Measurements from ENCODE around the gene CFAP61.

CFAP61 gene

DNA sequence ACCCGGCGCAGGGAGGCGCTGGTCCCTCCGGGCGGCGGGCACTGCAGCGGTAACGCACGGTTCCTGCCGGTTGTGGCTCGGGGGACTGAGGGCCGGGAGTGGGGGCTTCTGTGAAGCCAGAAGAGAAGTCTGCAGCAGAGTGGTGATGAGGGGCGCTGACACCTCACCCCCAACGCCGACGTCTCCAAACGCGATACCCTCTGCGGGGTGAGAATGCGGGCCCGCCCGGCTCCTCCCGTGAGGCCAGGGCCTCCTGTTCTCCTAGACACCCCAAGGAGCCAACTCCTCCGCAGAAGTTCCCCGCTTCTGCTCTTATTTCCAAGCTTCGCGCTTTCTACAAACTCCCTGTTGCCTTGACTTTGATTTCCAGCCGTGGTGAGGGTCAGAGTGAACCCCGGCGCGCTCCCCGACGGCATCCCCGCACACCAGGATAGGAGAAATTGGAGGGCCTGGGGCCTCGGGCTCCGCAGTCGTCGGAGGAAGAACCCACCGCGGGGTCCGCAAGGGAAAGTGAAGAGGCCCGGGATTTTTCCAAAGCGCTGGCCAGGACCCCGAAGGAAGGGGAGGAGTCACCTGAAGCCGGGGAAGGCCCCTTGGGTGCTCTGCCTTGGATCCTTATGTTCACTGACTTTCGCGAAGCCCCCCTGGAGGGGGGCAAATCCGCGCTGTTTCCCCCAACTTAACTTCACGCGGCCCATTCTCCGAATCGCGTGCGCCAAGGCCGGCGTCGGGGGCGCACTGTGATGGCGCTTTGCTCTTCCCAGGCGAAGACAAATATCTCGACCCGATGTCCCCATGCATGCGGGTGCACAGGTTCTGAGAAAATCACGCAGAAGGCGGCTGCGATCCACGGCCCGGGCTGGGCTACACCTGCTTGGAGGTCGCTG lies 312.5 kb downstream of the CFAP61 start:
- no peak for DNase-seq (ENCODE audit: low read depth in 2 of 2)

DNA sequence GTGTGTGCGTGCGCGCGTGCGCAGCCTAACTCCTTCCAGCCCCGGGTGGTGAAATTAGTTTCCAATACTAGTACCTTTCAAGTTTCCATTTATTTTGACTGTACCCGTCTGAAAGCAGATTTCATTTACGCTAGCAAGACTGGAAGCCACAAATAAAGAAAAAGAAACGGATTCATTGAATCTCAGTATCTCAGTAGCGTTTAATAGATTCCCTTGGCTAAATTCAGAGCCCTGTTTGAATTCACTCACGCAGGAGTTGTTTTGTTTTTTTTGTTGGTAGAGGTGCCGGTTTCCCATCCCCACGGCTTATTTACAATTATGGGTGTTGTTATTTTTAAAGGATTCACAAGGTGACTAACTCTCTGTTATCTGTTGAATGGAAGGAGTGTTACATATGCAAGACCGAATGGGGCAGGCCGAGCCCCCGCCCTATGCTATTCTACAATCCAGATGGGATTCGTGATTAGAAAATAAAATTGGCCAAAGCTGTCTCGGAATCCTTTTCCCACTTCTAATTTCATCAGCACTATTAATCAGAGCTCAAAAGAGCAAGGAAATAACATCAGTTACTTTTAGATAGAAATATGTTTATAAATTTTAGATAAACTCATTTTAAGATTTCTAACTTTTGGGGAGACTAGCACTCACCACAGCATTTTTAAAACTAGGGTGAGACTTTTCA lies 313.3 kb downstream of the CFAP61 start:
- no peak for DNase-seq (ENCODE audit: low read depth in 2 of 2)

GRCh38 chr20:20366551-20366875 lies 314.2 kb downstream of the CFAP61 start:
- no peak for DNase-seq (ENCODE audit: low read depth in 2 of 2)

GRCh38 chr20:20366876-20367574 lies 314.7 kb downstream of the CFAP61 start:
- DNase-seq (ENCODE audit: low read depth in 2 of 2), result no peak

DNA sequence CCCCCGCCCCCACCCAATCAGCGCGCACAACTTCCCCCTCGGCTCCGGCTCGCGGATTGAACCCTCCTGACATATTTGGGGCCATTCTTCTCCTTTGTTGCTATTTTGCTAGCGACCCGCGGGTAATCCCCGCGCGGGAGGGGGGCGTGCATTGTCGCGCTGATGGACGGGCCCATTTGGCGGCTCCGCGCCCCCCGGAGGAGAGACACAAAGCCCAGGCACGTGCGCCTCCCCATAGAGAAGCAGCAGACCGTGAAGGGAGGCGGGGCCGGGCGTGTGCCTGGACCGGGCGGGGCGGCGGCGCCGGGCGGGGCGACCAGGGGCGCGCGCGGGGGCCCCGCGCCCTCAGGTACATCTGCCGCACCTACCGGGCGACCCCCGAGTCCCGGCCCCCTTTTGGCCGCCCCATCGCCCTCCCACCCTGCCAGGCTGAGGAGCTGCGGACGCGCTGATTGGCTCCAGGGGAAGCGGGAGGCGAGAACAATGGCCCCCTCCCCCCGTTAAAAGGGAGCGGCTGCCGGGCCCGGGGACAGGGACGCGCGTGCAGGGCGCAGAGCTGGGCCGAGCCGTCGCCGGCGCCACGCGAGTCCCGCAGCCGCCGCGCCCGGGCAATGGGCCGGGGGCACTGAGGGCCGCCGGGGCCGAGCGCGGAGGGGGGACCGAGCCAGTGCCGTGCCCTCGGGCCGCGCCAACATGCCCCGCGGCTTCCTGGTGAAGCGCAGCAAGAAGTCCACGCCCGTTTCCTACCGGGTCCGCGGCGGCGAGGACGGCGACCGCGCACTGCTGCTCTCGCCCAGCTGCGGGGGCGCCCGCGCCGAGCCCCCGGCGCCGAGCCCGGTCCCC lies 315.5 kb downstream of the CFAP61 start, which contains the start of gene INSM1:
INSM1 (plus strand) TSS at position 530 of the 843 bp plus-strand sequence; CDS start at position 694, 164 bp downstream.
- no peak for DNase-seq (ENCODE audit: low read depth in 2 of 2)

DNA sequence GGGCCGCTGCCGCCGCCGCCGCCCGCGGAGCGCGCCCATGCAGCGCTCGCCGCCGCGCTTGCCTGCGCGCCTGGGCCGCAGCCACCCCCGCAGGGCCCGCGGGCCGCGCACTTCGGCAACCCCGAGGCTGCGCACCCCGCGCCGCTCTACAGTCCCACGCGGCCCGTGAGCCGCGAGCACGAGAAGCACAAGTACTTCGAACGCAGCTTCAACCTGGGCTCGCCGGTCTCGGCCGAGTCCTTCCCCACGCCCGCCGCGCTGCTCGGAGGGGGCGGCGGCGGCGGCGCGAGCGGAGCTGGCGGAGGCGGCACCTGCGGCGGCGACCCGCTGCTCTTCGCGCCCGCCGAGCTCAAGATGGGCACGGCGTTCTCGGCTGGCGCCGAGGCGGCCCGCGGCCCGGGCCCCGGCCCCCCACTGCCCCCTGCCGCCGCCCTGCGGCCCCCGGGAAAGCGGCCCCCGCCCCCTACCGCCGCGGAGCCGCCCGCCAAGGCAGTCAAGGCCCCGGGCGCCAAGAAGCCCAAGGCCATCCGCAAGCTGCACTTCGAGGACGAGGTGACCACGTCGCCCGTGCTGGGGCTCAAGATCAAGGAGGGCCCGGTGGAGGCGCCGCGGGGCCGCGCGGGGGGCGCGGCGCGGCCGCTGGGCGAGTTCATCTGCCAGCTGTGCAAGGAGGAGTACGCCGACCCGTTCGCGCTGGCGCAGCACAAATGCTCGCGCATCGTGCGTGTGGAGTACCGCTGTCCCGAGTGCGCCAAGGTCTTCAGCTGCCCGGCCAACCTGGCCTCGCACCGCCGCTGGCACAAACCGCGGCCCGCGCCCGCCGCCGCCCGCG lies 316.3 kb downstream of the CFAP61 start:
- no peak for DNase-seq (ENCODE audit: low read depth in 2 of 2)

GRCh38 chr20:20369250-20370093 lies 317.1 kb downstream of the CFAP61 start:
- no peak for DNase-seq (ENCODE audit: low read depth in 2 of 2)

GRCh38 chr20:20370094-20370575 lies 317.8 kb downstream of the CFAP61 start:
- no peak for DNase-seq (ENCODE audit: low read depth in 2 of 2)

GRCh38 chr20:20371083-20371482 lies 318.8 kb downstream of the CFAP61 start:
- no peak for DNase-seq (ENCODE audit: low read depth in 2 of 2)

GRCh38 chr20:20371681-20372080 lies 319.3 kb downstream of the CFAP61 start:
- DNase-seq (ENCODE audit: low read depth in 2 of 2), result no peak

DNA sequence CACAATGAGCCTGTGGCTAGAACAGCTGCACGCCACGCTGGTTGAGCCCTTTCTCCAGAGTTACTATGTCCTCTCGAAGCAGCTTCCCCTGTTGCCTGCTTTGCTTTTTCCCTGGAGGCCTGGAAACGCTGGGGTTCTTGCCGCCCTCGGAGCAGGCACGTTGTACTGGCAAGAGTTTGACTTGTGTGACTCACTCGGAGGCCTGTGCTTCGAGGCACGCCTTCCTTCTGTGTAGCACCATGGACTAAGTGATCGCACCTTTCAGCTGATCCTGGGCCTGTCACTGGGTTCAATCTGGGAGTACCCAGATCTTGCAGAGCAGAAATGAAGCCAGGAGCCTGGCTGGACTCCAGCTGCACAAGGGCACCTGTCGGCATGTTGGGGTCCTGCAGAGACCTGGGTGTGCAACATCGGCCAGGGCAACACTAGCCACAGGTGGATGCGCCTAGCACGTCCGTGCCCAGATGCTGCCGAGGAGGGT lies 320.8 kb downstream of the CFAP61 start:
- DNase-seq (ENCODE audit: low read depth in 2 of 2), result no peak

- no peak for DNase-seq (ENCODE audit: low read depth in 2 of 2)
Observed at GRCh38 chr20:20375862-20376261, 323.5 kb downstream of the CFAP61 start.

- no peak for DNase-seq (ENCODE audit: low read depth in 2 of 2)
Observed at GRCh38 chr20:20386192-20386591, 333.9 kb downstream of the CFAP61 start.

- DNase-seq (ENCODE audit: low read depth in 2 of 2), result no peak
Observed at GRCh38 chr20:20390393-20390792, 338.1 kb downstream of the CFAP61 start.

- no peak for DNase-seq (ENCODE audit: low read depth in 2 of 2)
Observed at GRCh38 chr20:20391115-20391514, 338.8 kb downstream of the CFAP61 start.

DNA sequence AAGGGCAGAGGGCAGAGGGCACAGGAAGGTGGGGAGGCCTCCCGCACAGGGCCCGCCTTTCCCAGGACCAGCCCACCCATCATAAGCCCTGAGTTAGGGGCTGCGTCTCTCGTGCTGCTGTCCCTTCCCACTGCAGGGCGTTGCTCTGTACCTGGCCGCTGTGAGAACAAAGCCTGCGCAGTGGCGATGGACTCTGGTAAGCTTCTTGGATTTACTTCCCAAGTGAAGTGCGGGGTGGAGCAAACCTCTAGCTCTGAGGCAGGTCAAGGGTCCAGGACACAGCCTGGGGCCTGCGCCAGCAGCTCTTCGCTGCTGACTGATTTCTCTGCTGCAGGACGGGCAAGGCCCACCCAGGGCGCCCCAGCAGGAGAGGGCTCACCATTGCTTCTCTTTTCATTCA lies 339.4 kb downstream of the CFAP61 start:
- no peak for DNase-seq (ENCODE audit: low read depth in 2 of 2)

GRCh38 chr20:20393207-20394120 lies 341.1 kb downstream of the CFAP61 start:
- no peak for DNase-seq (ENCODE audit: low read depth in 2 of 2)

DNA sequence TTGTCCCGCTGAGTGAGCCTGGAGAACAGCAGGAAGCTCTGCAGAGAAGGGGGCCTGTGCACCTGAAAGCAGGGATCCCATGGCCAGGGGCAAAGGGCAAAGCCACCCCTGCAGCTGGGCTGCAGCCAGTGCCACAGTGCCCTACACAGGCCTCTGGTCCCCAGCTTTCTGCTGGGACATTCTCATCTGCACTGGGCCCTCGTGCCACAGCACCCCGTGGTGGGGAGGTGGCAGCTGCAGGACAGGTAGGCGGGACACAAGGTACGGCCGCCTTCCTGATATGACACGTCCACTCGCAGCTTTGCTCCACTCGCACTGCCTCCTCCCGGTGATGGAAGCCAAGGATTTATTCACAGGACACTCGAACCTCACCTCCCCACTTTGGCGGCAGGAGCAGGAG lies 342.8 kb downstream of the CFAP61 start:
- no peak for DNase-seq (ENCODE audit: low read depth in 2 of 2)

Data from stimulated activated CD8-positive, alpha-beta memory T cell treated with anti-CD3 and anti-CD28 coated beads, Interleukin-15, amount 100 ng/mL, for 48 hours (primary cell).